Measurements from ENCODE around the gene PACS1.
"Not testable (repeated sequence)": the region's sequence is repeated elsewhere in the genome, so short reads cannot be mapped to it uniquely, and the experiment has no call there.

The PACS1 gene

GRCh38 chr11:66078949-66079348, 8.9 kb downstream of the PACS1 start:
- H3K9me3 Mint-ChIP-seq, H3K4me3 Mint-ChIP-seq, H3K27me3 Mint-ChIP-seq: not testable (repeated sequence)
- Mint-ChIP-seq H3K27ac (peak overlapping the region; percentile 95), H3K36me3 (ENCODE audit: low read depth) (peaks cover 53% of the 10 kb centered on the region), H3K4me1 (ENCODE audit: low read depth) (peaks cover 85% of the 10 kb centered on the region)

DNA sequence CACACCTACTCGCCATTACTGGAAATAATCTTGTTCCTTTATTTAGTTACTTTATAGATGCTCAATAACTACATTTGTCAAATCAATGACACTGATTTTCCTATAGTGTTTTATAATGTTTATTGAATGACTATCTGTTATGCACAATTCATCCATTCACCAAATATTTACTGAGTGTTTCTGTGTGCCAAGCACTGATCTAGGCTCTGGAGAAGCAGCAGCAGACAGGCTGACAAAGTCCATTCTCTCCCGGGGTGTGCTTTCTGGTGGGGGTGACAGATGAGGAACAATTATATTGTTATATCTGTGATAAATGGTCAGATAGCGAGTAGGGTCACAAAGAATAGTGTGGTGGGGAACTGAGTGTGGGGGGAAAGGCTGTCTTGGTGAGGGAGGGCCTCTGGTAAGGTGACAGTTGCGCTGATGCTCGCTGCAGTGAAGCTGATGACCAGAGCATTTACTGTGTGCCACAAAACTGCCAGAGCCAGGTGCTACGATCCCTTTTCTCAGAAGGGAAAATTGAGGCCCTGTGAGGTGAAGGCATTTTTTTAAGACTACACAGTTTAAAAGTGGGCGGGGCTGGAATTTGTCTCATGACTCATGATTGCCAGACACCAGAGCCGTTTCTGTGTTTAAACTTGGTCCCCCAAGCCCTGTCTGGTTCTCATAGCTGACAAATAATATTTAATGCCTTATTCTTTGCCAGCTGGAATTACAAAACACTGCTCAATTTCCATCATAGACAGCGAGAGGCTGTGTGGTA, 10.2 kb downstream of the PACS1 start:
- H3K4me3 Mint-ChIP-seq, result peak overlapping the region; percentile 83
- H3K4me1 Mint-ChIP-seq (ENCODE audit: low read depth), result peaks cover 91% of the 10 kb centered on the region
- H3K9me3 Mint-ChIP-seq, result no peaks in the 10 kb centered on the region
- H3K36me3 Mint-ChIP-seq (ENCODE audit: low read depth), result peaks cover 45% of the 10 kb centered on the region
- H3K27ac Mint-ChIP-seq, result peak overlapping the region; percentile 95
- H3K27me3 Mint-ChIP-seq, result no peaks in the 10 kb centered on the region

DNA sequence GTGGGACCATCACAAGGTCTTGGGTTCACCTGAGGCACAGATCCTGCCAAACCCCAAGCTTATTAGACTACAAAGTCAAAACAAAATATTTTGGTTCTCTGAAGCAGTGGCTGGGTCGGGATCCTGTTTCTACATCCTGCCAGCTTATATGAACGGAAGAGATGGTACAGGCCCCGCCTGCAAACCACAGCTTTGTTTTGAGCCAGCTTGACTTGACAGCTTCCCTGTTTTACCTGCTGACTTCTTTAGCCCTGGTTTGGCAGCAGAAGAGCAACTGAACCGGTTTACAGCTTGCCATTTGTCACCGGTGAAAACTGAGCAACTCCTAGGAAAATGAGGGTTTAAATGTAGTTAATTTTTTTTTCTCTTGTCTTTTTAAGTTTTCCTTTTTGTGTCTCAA, 11.4 kb downstream of the PACS1 start:
- Mint-ChIP-seq H3K4me1 (ENCODE audit: low read depth) (peaks cover 91% of the 10 kb centered on the region), H3K4me3 (peak overlapping the region; percentile 83), H3K27me3 (no peaks in the 10 kb centered on the region), H3K36me3 (ENCODE audit: low read depth) (peaks cover 40% of the 10 kb centered on the region), H3K27ac (peak overlapping the region; percentile 95), H3K9me3 (no peaks in the 10 kb centered on the region)

DNA sequence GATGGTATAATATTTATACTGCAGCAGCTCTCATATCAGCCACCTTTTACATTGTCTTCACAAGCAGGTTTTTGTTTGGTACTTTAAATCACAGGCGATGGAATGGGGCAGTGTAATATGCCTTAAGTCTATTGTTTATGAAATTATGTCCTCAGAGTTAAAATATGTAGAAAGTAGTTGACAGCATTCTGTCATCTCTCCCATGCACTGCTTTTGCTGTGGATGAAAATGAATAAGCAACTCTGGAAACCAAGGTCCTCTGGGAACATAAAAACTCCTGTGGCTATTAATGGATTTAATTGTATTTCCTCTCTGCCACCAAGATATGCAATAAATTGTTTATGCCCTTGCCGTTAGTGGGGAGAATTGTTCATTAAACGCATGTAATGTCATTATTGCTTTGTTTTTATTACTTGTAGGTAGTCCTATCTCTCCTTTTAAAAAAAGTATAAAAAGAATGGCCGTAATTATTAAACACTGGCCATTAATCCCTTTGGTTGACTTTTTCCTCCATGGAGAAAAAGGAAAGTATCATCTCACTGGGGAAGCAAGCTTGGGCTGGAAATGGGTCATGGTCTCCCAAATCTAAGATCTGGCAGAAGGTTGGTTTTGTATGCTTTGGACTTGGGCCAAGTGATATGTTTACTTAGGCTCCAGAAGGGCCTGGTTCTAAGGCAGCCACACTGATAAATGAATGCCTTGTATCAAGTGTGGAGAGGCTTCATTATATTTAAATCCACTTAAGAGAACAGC, 13.1 kb downstream of the PACS1 start:
- no peak overlapping the region for H3K4me3 Mint-ChIP-seq
- no peaks in the 10 kb centered on the region for H3K27me3 Mint-ChIP-seq
- peaks cover 26% of the 10 kb centered on the region for H3K36me3 Mint-ChIP-seq (ENCODE audit: low read depth)
- H3K27ac Mint-ChIP-seq, result peak overlapping the region; percentile 80
- H3K9me3 Mint-ChIP-seq, result no peaks in the 10 kb centered on the region
- peaks cover 91% of the 10 kb centered on the region for H3K4me1 Mint-ChIP-seq (ENCODE audit: low read depth)

- peaks cover 91% of the 10 kb centered on the region for H3K4me1 Mint-ChIP-seq (ENCODE audit: low read depth)
- H3K4me3 Mint-ChIP-seq, result no peak overlapping the region
- H3K27me3 Mint-ChIP-seq, result no peaks in the 10 kb centered on the region
- H3K36me3 Mint-ChIP-seq (ENCODE audit: low read depth), result peaks cover 20% of the 10 kb centered on the region
- H3K27ac Mint-ChIP-seq, result peak overlapping the region; percentile 80
- H3K9me3 Mint-ChIP-seq, result no peaks in the 10 kb centered on the region
Observed at GRCh38 chr11:66083767-66084166, 13.7 kb downstream of the PACS1 start.

GRCh38 chr11:66084821-66085475, 14.9 kb downstream of the PACS1 start:
- Mint-ChIP-seq H3K27me3 (no peaks in the 10 kb centered on the region), H3K27ac (peak overlapping the region; percentile 80), H3K4me3 (no peak overlapping the region), H3K36me3 (ENCODE audit: low read depth) (peaks cover 21% of the 10 kb centered on the region), H3K9me3 (no peaks in the 10 kb centered on the region), H3K4me1 (ENCODE audit: low read depth) (peaks cover 91% of the 10 kb centered on the region)

GRCh38 chr11:66087148-66087908, 17.3 kb downstream of the PACS1 start:
- peak overlapping the region; percentile 37 for H3K27ac Mint-ChIP-seq
- H3K4me1 Mint-ChIP-seq (ENCODE audit: low read depth), result peaks cover 72% of the 10 kb centered on the region
- no peaks in the 10 kb centered on the region for H3K27me3 Mint-ChIP-seq
- H3K4me3 Mint-ChIP-seq, result no peak overlapping the region
- no peaks in the 10 kb centered on the region for H3K9me3 Mint-ChIP-seq
- peaks cover 19% of the 10 kb centered on the region for H3K36me3 Mint-ChIP-seq (ENCODE audit: low read depth)

DNA sequence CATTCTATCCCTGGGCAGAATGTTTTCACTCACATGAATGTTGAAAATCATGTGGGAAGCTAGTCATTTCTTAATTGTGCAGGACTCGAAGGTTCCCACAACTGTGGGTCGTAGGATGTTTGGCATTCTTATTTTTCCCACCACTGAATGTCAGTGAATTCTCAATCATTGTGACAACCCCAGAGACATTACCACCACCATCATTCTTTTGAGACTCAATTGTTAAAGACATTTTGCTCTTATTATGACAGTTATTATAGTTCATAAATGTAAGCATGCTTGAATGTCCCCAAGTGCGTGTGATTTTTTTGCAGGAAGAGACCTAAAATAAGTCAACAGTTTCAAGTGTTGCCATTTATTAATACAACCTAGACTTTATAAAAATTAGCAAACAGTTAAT, 19.0 kb downstream of the PACS1 start:
- Mint-ChIP-seq H3K27ac (peak overlapping the region; percentile 54), H3K36me3 (ENCODE audit: low read depth) (peaks cover 19% of the 10 kb centered on the region), H3K4me3 (no peak overlapping the region), H3K9me3 (no peaks in the 10 kb centered on the region), H3K27me3 (no peaks in the 10 kb centered on the region), H3K4me1 (ENCODE audit: low read depth) (peaks cover 57% of the 10 kb centered on the region)

- H3K27ac Mint-ChIP-seq, result no peak overlapping the region
- peaks cover 19% of the 10 kb centered on the region for H3K36me3 Mint-ChIP-seq (ENCODE audit: low read depth)
- H3K4me3 Mint-ChIP-seq, result no peak overlapping the region
- no peaks in the 10 kb centered on the region for H3K9me3 Mint-ChIP-seq
- peaks cover 45% of the 10 kb centered on the region for H3K4me1 Mint-ChIP-seq (ENCODE audit: low read depth)
- no peaks in the 10 kb centered on the region for H3K27me3 Mint-ChIP-seq
Observed at GRCh38 chr11:66090288-66090687, 20.2 kb downstream of the PACS1 start.

DNA sequence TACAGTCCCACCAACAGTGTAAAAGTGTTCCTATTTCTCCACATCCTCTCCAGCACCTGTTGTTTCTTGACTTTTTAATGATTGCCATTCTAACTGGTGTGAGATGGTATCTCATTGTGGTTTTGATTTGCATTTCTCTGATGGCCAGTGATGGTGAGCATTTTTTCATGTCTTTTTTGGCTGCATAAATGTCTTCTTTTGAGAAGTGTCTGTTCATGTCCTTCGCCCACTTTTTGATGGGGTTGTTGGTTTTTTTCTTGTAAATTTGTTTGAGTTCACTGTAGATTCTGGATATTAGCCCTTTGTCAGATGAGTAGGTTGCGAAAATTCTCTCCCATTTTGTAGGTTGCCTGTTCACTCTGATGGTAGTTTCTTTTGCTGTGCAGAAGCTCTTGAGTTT, 22.1 kb downstream of the PACS1 start:
- not testable (repeated sequence) for H3K4me3 Mint-ChIP-seq, H3K27ac Mint-ChIP-seq, H3K27me3 Mint-ChIP-seq, H3K9me3 Mint-ChIP-seq
- peaks cover 38% of the 10 kb centered on the region for H3K4me1 Mint-ChIP-seq (ENCODE audit: low read depth)
- H3K36me3 Mint-ChIP-seq (ENCODE audit: low read depth), result peaks cover 19% of the 10 kb centered on the region

- Mint-ChIP-seq H3K36me3 (ENCODE audit: low read depth) (peaks cover 19% of the 10 kb centered on the region), H3K4me1 (ENCODE audit: low read depth) (peaks cover 72% of the 10 kb centered on the region), H3K27ac (peak overlapping the region; percentile 94)
- not testable (repeated sequence) for H3K27me3 Mint-ChIP-seq, H3K4me3 Mint-ChIP-seq, H3K9me3 Mint-ChIP-seq
Observed at GRCh38 chr11:66099746-66100145, 29.7 kb downstream of the PACS1 start.

- peak overlapping the region; percentile 82 for H3K4me3 Mint-ChIP-seq
- peaks cover 19% of the 10 kb centered on the region for H3K36me3 Mint-ChIP-seq (ENCODE audit: low read depth)
- H3K27me3 Mint-ChIP-seq, result no peaks in the 10 kb centered on the region
- H3K4me1 Mint-ChIP-seq (ENCODE audit: low read depth), result peaks cover 79% of the 10 kb centered on the region
- peak overlapping the region; percentile 94 for H3K27ac Mint-ChIP-seq
- no peaks in the 10 kb centered on the region for H3K9me3 Mint-ChIP-seq
Observed at GRCh38 chr11:66100272-66101065, 30.4 kb downstream of the PACS1 start.

DNA sequence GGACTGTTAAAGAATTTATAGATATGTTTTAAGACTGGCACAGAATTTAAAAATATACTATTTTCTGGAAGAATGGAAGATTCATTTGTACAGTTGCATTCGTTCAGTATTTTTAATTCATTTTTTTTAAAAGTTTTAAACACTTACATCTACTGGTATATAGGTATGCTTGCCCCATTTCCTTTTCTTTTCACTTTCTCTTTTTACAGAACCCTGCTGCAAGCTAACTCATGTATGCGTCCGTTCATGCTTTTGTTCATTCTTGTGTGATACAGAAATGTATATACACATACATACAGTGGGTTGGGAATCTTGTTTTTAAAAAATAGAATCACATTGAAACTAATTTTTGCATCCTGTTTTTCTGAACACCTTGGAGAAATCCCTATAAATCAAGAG, 31.0 kb downstream of the PACS1 start:
- H3K27me3 Mint-ChIP-seq, result no peaks in the 10 kb centered on the region
- H3K4me1 Mint-ChIP-seq (ENCODE audit: low read depth), result peaks cover 85% of the 10 kb centered on the region
- no peaks in the 10 kb centered on the region for H3K9me3 Mint-ChIP-seq
- H3K4me3 Mint-ChIP-seq, result peak overlapping the region; percentile 82
- H3K36me3 Mint-ChIP-seq (ENCODE audit: low read depth), result peaks cover 19% of the 10 kb centered on the region
- peak overlapping the region; percentile 94 for H3K27ac Mint-ChIP-seq

DNA sequence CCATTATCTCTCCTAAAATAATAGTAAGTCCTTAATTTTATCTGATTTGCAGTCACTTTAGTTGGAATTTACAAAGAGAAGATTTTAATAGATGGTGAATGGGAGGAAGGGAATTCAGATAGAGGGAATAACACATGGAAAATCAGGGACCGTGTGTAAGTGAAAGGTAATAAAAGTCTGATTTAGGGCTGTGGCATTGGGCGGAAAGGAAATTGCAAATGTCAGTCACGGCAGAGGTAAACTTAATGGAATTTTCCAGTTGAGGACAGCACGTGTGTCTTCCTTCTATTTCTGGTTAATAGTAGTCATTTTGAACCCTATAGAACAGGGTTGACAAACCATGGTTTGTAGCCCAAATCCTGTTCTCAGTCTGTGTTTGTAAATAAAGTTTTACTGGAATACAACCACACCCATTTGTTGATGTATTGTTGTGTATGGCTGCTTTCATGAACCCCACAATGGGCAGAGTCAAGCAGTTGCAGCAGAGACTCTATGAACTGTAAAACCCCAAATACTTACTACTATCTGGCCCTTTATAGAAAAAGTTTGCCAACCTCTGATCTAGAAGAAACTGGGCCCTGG, 34.1 kb downstream of the PACS1 start:
- Mint-ChIP-seq H3K36me3 (ENCODE audit: low read depth) (peaks cover 29% of the 10 kb centered on the region), H3K9me3 (no peaks in the 10 kb centered on the region), H3K4me1 (ENCODE audit: low read depth) (peaks cover 92% of the 10 kb centered on the region), H3K27ac (peak overlapping the region; percentile 85), H3K27me3 (no peaks in the 10 kb centered on the region), H3K4me3 (peak overlapping the region; percentile 51)

Measured in stimulated activated naive CD8-positive, alpha-beta T cell treated with anti-CD3 and anti-CD28 coated beads, Interleukin-15, Interleukin-2, amounts not matched to agents 100 ng/mL and 50 ng/mL, for 24 hours (primary cell).